NCI-H82 treated with DMSO at 0.1 percent for 48 hours (cell line): ENCODE data around the gene CCDC71L.
A peak's percentile ranks its signal among the peaks of the same experiment; 100 is the strongest.
"Not testable (repeated sequence)": the region's sequence is repeated elsewhere in the genome, so short reads cannot be mapped to it uniquely, and the experiment has no call there.

Experiments used
- DNase-seq: peaks from one replicate; lab custom pipeline; 2025; ENCODE audit not compliant: unreplicated experiment; lab: John Stamatoyannopoulos, UW

CCDC71L gene

GRCh38 chr7:106660862-106661720 lies at the start of gene CCDC71L:
Gene CCDC71L, minus strand, starts transcription at chr7:106661158. Its CDS starts 262 bp downstream, at chr7:106660896.
- peak; percentile 71 for DNase-seq

GRCh38 chr7:106709604-106710003 lies 48.6 kb upstream of the CCDC71L start:
- not testable (repeated sequence) for DNase-seq

GRCh38 chr7:106704000-106704840 lies 43.3 kb upstream of the CCDC71L start:
- DNase-seq = no peak

- DNase-seq = no peak
These were observed 32.9 kb upstream of the CCDC71L start for GRCh38 chr7:106693677-106694353.

DNA sequence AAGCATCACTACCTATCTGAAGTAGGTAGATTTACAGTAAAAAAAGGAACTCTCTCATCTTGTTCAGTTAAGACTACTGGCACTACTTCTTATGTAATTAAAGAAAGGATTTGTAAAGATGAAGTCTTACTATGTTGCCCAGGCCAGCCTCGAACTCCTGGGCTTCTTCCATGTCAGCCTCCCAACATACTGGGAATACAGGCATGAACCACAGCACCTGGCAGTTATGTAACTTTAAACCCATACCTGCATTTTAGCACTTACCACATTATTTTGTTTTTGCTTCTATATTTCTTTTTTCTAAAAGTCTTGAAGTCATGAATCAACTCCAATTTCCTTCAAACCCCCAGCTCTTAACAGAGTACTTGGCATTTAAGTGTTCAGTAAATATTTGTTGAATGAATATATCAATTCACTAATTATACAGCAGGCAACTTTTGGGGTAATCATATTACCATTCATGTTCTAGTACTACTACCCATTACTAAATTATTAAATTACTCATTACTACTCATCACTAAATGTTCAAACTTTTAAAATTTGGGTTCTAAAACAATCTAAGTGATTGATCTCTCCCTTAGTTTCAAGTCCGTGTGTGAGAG lies 31.6 kb upstream of the CCDC71L start:
- DNase-seq = no peak

DNA sequence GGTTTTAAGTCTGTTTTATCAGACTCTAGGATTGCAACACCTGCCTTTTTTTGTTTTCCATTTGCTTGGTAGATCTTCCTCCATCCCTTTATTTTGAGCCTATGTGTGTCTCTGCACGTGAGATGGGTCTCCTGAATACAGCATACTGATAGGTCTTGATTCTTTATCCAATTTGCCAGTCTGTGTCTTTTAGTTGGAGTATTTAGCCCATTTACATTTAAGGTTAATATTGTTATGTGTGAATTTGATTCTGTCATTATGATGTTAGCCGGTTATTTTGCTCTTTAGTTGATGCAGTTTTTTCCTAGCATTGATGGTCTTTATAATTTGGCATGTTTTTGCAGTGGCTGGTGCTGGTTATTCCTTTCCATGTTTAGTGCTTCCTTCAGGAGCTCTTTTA lies 27.2 kb upstream of the CCDC71L start:
- not testable (repeated sequence) for DNase-seq

DNA sequence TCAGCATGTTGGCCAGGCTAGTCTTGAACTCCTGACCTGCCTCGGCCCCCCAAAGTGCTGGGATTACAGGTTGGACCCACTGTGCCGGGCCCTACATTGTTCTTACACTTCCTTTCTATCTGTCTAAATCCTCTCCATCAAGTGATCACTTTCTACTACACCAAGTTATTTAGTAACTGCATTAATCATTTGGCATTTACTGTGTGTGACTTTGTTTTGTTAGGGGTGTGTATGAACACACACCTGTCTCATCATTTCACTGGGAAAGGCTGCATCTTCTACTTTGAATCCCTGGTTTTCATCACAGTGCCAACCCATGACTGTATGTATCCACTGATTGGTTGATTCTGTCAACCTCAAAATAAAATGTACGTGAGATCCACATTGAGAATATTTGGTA lies 23.0 kb upstream of the CCDC71L start:
- DNase-seq = no peak

DNA sequence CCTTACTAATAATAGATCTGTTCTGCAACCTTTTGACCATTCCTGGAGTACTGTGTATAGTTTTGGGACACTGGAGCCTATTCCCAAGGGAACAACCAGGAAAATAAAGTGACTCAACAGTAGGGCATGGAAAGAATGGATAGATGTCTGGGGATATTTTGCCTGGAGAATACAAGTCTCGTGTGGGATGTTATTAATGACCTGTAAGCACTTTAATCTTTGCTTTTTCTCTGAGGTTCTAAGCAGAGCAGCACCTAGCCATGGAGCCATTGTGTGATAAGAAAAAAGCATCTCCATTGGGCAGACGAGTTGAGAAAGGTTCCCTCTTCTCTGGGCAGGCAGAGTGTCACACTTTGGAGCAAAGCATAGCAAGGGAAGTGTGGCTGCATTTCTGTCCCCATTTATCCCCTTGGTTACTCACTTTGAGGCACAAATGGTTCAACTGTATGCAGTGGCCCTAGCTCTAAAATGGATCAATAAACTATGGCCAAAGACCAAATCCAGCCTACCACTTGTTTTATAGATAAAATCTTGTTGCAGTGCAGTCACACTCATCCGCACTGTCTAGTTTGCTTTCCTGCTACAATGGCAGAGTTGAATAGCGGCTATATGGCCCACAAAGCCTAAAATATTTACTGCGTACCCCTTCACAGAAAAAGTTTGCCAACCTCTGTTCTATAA lies 21.0 kb upstream of the CCDC71L start:
- DNase-seq = no peak

DNA sequence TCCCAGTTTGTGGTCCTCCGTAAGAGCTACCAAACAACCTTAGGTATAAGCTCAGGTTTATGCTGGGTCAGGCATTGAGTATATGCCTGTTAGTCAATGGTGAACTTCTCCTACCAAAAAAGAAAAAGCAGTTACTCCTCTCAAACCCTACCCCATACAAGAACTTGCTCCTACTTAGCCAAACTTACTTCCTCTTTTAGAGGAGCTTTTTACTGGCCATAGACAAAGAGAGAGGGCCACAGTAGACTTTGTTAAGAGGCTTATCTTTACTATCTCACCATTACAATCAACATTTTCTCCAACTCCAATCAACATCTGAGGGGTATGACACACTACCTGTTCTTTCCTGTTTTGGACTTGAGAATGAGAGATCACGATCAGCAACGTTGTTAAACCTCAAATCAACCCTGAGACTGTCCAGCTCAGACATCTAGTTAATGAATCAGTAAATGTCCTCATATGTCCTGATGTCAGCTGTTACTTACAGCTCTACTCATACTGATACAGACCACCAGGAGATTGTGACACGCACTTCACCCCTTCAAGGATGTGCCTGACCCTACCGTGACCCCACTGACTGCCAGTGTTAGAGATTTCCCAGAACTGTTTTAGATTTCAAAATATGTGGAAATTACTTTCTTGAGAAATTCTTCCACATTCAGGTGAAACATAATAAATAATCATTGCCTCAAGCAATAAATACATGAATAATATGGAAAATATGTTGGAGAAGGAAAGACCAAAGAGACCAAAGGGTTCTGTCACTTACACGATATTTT lies 18.4 kb upstream of the CCDC71L start:
- no peak for DNase-seq

- no peak for DNase-seq
These were observed 17.8 kb upstream of the CCDC71L start for GRCh38 chr7:106678795-106679152.

GRCh38 chr7:106676506-106676905 lies 15.5 kb upstream of the CCDC71L start:
- DNase-seq = not testable (repeated sequence)

- DNase-seq = not testable (repeated sequence)
These were observed 12.7 kb upstream of the CCDC71L start for GRCh38 chr7:106673688-106674087.

DNA sequence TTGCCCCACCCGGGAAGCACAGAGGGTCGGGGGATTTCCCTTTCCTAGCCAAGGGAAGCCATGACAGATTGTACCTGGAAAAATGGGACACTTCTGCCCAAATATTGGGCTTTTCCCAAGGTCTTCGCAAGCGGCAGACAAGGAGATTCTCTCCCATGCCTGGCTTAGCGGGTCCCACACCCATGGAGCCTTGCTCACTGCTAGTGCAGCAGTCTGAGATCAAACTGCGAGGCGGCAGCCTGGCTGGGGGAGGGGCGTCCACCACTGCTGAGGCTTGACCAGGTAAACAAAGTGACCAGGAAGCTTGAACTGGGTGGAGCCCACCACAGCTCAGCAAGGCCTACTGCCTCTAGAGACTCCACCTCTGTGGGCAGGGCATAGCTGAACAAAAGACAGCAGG lies 11.0 kb upstream of the CCDC71L start:
- not testable (repeated sequence) for DNase-seq

DNA sequence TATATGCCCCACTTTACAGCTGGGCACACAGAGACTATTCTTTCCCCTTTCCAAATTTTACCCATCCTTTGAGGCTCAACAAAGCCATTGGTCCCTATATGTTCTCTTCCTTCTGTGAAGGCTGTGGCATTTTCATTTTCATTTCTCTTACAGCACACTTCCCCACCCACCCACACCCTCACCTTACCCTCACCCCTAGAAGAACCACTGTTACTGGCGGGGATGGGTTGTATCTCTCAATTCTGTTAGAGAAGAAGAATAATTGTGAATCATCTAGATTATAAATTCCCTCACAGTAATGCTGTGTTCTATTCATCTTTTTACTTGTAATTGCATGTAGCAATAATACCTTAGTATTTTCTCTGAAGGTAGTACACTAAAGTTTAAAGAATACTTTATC lies 10.2 kb upstream of the CCDC71L start:
- DNase-seq = no peak

GRCh38 chr7:106668861-106669524 lies 8.0 kb upstream of the CCDC71L start:
- DNase-seq = no peak

DNA sequence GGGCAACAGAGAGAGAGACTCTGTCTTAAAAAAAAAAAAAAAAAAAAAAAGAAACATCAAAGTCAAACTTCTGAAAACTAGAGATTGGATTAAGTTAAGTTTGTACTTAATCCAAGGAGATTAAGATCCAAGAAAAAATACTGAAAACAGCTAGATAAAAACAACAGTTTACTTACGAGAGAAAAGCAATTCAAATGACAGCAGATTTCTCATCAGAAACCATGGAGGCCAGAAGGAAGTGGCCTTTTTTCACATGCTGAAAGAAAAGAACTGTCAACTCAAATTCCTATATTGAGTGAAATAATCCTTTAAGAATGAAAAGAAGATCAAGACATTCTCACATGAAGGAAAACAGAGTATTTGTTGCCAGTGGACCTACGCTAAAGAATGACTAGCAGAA lies 5.4 kb upstream of the CCDC71L start:
- DNase-seq = no peak

DNA sequence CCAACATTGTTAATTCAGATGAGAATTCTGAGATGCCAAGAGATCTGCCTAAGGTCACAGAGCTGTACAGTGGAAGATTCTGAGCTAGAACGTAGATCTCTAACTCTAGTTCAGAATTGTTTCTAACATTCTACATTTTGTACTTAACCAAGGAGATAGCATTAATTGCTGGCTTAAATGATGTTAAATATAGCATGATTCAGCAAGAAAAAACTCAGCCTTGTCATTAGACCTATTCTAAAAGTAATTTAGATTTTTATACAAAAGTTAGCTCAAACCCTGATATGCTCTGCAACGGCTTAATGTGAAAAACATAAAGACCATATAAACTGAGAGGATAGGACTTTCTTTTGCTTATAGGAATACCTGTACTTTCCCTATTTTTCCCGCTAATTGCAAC lies 3.4 kb upstream of the CCDC71L start:
- DNase-seq = no peak

- DNase-seq = peak; percentile 14
These were observed 746 bp downstream of the CCDC71L start for GRCh38 chr7:106659963-106660861.
